A549 (cell line): ENCODE results near the gene UBE2K. TPM values are rescaled to one million over a fixed set of nuclear protein-coding genes. Genes with fewer than 3 reads are reported as not detected.
"Not testable (repeated sequence)": the region's sequence is repeated elsewhere in the genome, so short reads cannot be mapped to it uniquely, and the experiment has no call there.

ENCODE experiments used
- ATAC-seq, 2 experiments: fragments of 200-7000 bp in 1 of 2; fragments of >200 bp in 1 of 2; cut with Nextera tagmentation in 1 of 2; cut with Tn5 transposase in 1 of 2; 3 replicates each; pipeline versions ENCODE4 v1.8.0 to v1.9.1; 2018 to 2020; ENCODE audit warnings: mild to moderate bottlenecking in 1 of 2, moderate library complexity in 1 of 2
- CTCF ChIA-PET: fragments of 300-600 bp; sonication (Branson Sonifier 250); formaldehyde crosslinking; extraction: SDS; loops from one replicate; lab custom pipeline; 2021; ENCODE audit warnings: antibody characterized with exemption, inconsistent platforms; lab: Yijun Ruan, JAX
- POLR2A ChIA-PET: fragments of 350-600 bp; formaldehyde crosslinking; extraction: SDS; loops from one replicate; lab custom pipeline; 2021; ENCODE audit warnings: antibody characterized with exemption, inconsistent platforms; lab: Yijun Ruan, JAX
- DNase-seq, 2 experiments: peaks; one replicate each; pipeline versions ENCODE4 v3.0.0 to v3.0.0-alpha.2; 2011 to 2016; ENCODE audit warnings: low read depth in 1 of 2, low spot score in 1 of 2
- FAIRE-seq: peaks from 2 replicates; lab custom pipeline; 2011; peaks lifted over from hg19 to GRCh38; lab: Jason Lieb, UNC
- H3K27ac ChIP-seq, 2 experiments: fragments of >200 bp; sonication (Bioruptor Twin); formaldehyde crosslinking; 3 replicates each; pipeline ENCODE4 v1.5.1; 2016 to 2017
- H3K4me1 ChIP-seq: fragments of >200 bp; sonication (Bioruptor Twin); formaldehyde crosslinking; 3 replicates; pipeline ENCODE4 v1.6.1; 2016
- H3K4me2 ChIP-seq: fragments of >200 bp; sonication (Bioruptor Twin); formaldehyde crosslinking; 3 replicates; pipeline ENCODE4 v1.6.1; 2016
- H3K4me3 ChIP-seq: fragments of >200 bp; sonication (Bioruptor Twin); formaldehyde crosslinking; 3 replicates; pipeline ENCODE4 v1.5.1; 2016
- H3K9me3 ChIP-seq: fragments of >200 bp; sonication (Bioruptor Twin); formaldehyde crosslinking; 3 replicates; pipeline ENCODE4 v1.6.1; 2016
- BHLHE40 ChIP-seq: IDR thresholded peaks from 2 replicates; pipeline ENCODE4 v1.6.1; 2012; ENCODE audit warnings: low read depth, low read length, inconsistent platforms
- CHD4 ChIP-seq: fragments of 200-600 bp; sonication (generic); IDR thresholded peaks from 2 replicates; pipeline ENCODE4 v1.6.1; 2016; ENCODE audit warnings: antibody characterized with exemption, mild to moderate bottlenecking, borderline replicate concordance
- EHF ChIP-seq: fragments of 250-450 bp; sonication (Bioruptor Pico); IDR thresholded peaks from 2 replicates; pipeline ENCODE4 v1.5.0; 2020; ENCODE audit warnings: mild to moderate bottlenecking
- ESRRA ChIP-seq: fragments of 150-350 bp; IDR thresholded peaks from 2 replicates; pipeline ENCODE4 v1.6.1; 2014; ENCODE audit warnings: mild to moderate bottlenecking, low read length, borderline replicate concordance
- GATA3 ChIP-seq: IDR thresholded peaks from 2 replicates; pipeline ENCODE4 v1.6.1; 2012; ENCODE audit warnings: borderline replicate concordance
- HOXA7 ChIP-seq: fragments of 250-450 bp; sonication (Bioruptor Pico); IDR thresholded peaks from 2 replicates; pipeline ENCODE4 v1.5.0; 2020; ENCODE audit warnings: mild to moderate bottlenecking, moderate library complexity
- HOXB5 ChIP-seq: fragments of 250-450 bp; sonication (Bioruptor Pico); IDR thresholded peaks from 2 replicates; pipeline ENCODE4 v1.5.0; 2020; ENCODE audit warnings: mild to moderate bottlenecking, moderate library complexity
- JUN ChIP-seq, 2 experiments: fragments of >200 bp; sonication (Bioruptor Twin); formaldehyde crosslinking; IDR thresholded peaks; 2 replicates in 1 of 2; 3 replicates in 1 of 2; pipeline ENCODE4 v1.6.1; 2016 to 2017
- KDM1A ChIP-seq: fragments of 200-600 bp; sonication (generic); IDR thresholded peaks from 2 replicates; pipeline ENCODE4 v1.6.1; 2016; ENCODE audit warnings: low read depth, mild to moderate bottlenecking
- KDM5A ChIP-seq: fragments of 200-600 bp; sonication (generic); IDR thresholded peaks from 2 replicates; pipeline ENCODE4 v1.6.1; 2016; ENCODE audit warnings: antibody characterized with exemption, mild to moderate bottlenecking
- NFE2L2 ChIP-seq: fragments of 150-350 bp; conservative IDR thresholded peaks from 2 replicates; pipeline ENCODE4 v1.6.1; 2014; ENCODE audit warnings: low read length
- NPAS2 ChIP-seq: fragments of 250-450 bp; sonication (Bioruptor Pico); IDR thresholded peaks from 2 replicates; pipeline ENCODE4 v1.8.0; 2022; ENCODE audit warnings: mild to moderate bottlenecking, moderate library complexity, borderline replicate concordance
- RARB ChIP-seq: fragments of 250-450 bp; sonication (Bioruptor Pico); IDR thresholded peaks from 2 replicates; pipeline ENCODE4 v1.8.0; 2021; ENCODE audit warnings: mild to moderate bottlenecking, moderate library complexity
- RCOR1 ChIP-seq: fragments of 150-350 bp; IDR thresholded peaks from 2 replicates; pipeline ENCODE4 v1.6.1; 2014; ENCODE audit warnings: antibody characterized with exemption, low read length, low read depth
- RNF2 ChIP-seq: fragments of 200-600 bp; sonication (generic); IDR thresholded peaks from 2 replicates; pipeline ENCODE4 v1.6.1; 2016; ENCODE audit warnings: low read depth, mild to moderate bottlenecking, antibody characterized with exemption, moderate library complexity, borderline replicate concordance
- SMC3 ChIP-seq: fragments of >200 bp; sonication (Bioruptor Twin); formaldehyde crosslinking; IDR thresholded peaks from 3 replicates; pipeline ENCODE4 v1.6.1; 2018; ENCODE audit warnings: inconsistent platforms
- TFCP2L1 ChIP-seq: fragments of 250-450 bp; sonication (Bioruptor Pico); IDR thresholded peaks from 2 replicates; pipeline ENCODE4 v1.5.0; 2021; ENCODE audit warnings: mild to moderate bottlenecking
- ZC3H11A ChIP-seq: fragments of 450-650 bp; IDR thresholded peaks from 2 replicates; pipeline ENCODE4 v1.6.1; 2014; ENCODE audit warnings: antibody characterized with exemption, mild to moderate bottlenecking
- ZFP36 ChIP-seq: fragments of 450-650 bp; IDR thresholded peaks from 2 replicates; pipeline ENCODE4 v1.6.1; 2014; ENCODE audit warnings: borderline replicate concordance; ENCODE audit not compliant: partially characterized antibody
- ZNF302 ChIP-seq: fragments of 250-450 bp; sonication (Bioruptor Pico); IDR thresholded peaks from 2 replicates; pipeline ENCODE4 v1.9.0; 2021; ENCODE audit warnings: inconsistent platforms, mild to moderate bottlenecking, moderate library complexity
- WGBS: methylation state at CpG from one replicate; pipeline ENCODE4 v1.1.6; 2017; ENCODE audit errors: missing lambda C conversion rate; 5-methylcytosine and 5-hydroxymethylcytosine counted together
- polyA plus RNA-seq, 4 experiments: library from polyadenylated mRNA; depleted of rRNA in 3 of 4; stranded (reverse); fragments of >200 nt; fragmentation: RNase III in 1 of 4; extraction: RNeasy Plus Mini Kit Qiagen cat#74134 plus additional on column Dnase treatment in 1 of 4; gene quantifications; 2 replicates in 3 of 4; 3 replicates in 1 of 4; pipeline ENCODE4 v1.2.3, GENCODE V29; 2011 to 2017
- TF ChIP-seq, protein P1 (sequence below): IDR thresholded peaks from 2 replicates; pipeline ENCODE4 v1.6.1; 2012; ENCODE audit warnings: low read depth, borderline replicate concordance
- TF ChIP-seq, protein P2 (sequence below): fragments of >200 bp; sonication (Bioruptor Twin); formaldehyde crosslinking; IDR thresholded peaks from 3 replicates; pipeline ENCODE4 v1.5.1; 2016
- TF ChIP-seq, protein P3 (sequence below): fragments of 450-650 bp; IDR thresholded peaks from 2 replicates; pipeline ENCODE4 v1.6.1; 2014; ENCODE audit warnings: antibody characterized with exemption
- TF ChIP-seq, protein P4 (sequence below): IDR thresholded peaks from 2 replicates; pipeline ENCODE4 v1.6.1; 2012
- TF ChIP-seq, protein P5 (sequence below): IDR thresholded peaks from 2 replicates; pipeline ENCODE4 v1.6.1; 2012
- TF ChIP-seq, protein P6 (sequence below): fragments of >200 bp; sonication (Bioruptor Twin); formaldehyde crosslinking; IDR thresholded peaks from 3 replicates; pipeline ENCODE4 v1.6.1; 2016

Gene UBE2K
- polyA plus RNA-seq, 2 of the 4 experiments (the other 2 are of a cell fraction) = 103 to 130 TPM

DNA sequence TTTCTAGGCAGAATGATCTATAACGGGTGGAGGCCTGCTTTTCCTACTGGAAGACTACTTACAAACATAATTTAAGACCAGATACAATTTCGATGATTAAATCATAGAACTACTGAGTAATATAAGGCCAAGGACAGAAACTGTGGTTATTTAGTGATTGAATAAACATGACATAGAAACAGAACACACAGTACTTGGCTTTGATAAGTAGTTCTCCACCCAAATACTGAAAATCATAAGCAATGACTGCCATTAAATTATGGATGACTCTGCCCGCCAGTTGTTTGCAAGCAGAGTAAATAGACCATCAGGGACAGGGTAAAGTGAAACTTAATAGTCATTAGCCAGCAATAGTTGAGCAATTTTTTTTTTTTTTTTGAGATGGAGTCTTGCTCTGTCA, 42.1 kb upstream of the UBE2K start:
- no peak for ATAC-seq
- CTCF ChIA-PET = no interaction called here
- DNase-seq = peak in 1 of 2 experiments; percentile 11
- Histone ChIP-seq H3K4me1 (peaks cover 7% of the 10 kb centered on the region; the same call in 2 of the 3 replicates), H3K9me3 (no peaks in the 10 kb centered on the region), H3K4me3 (no peak overlapping the region), H3K27ac (peak overlapping the region in 1 of 2 experiments; percentile 52; a peak in 1 of 6 replicates), H3K4me2 (peak overlapping the region; percentile 26; the same call in 1 of the 3 replicates)
- WGBS = 47% methylated on average over 3 of the region's 3 CpGs
- POLR2A ChIA-PET = no interaction called here
- FAIRE-seq = no peak
- TF ChIP-seq, protein P1, sequence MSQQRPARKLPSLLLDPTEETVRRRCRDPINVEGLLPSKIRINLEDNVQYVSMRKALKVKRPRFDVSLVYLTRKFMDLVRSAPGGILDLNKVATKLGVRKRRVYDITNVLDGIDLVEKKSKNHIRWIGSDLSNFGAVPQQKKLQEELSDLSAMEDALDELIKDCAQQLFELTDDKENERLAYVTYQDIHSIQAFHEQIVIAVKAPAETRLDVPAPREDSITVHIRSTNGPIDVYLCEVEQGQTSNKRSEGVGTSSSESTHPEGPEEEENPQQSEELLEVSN = no peak
- TF ChIP-seq TFCP2L1 (CRISPR knock-in tag) = no peak
- no peak for TF ChIP-seq RARB (CRISPR knock-in tag)
- TF ChIP-seq, protein P2, sequence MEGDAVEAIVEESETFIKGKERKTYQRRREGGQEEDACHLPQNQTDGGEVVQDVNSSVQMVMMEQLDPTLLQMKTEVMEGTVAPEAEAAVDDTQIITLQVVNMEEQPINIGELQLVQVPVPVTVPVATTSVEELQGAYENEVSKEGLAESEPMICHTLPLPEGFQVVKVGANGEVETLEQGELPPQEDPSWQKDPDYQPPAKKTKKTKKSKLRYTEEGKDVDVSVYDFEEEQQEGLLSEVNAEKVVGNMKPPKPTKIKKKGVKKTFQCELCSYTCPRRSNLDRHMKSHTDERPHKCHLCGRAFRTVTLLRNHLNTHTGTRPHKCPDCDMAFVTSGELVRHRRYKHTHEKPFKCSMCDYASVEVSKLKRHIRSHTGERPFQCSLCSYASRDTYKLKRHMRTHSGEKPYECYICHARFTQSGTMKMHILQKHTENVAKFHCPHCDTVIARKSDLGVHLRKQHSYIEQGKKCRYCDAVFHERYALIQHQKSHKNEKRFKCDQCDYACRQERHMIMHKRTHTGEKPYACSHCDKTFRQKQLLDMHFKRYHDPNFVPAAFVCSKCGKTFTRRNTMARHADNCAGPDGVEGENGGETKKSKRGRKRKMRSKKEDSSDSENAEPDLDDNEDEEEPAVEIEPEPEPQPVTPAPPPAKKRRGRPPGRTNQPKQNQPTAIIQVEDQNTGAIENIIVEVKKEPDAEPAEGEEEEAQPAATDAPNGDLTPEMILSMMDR = no peak
- TF ChIP-seq NFE2L2 = no peak
- TF ChIP-seq, protein P3, sequence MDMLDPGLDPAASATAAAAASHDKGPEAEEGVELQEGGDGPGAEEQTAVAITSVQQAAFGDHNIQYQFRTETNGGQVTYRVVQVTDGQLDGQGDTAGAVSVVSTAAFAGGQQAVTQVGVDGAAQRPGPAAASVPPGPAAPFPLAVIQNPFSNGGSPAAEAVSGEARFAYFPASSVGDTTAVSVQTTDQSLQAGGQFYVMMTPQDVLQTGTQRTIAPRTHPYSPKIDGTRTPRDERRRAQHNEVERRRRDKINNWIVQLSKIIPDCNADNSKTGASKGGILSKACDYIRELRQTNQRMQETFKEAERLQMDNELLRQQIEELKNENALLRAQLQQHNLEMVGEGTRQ = no peak
- no peak for TF ChIP-seq KDM5A
- TF ChIP-seq ZC3H11A = no peak
- no peak for TF ChIP-seq RCOR1
- no peak for TF ChIP-seq JUN (IDR thresholded peaks at IDR 0.05)
- no peak for TF ChIP-seq SMC3
- TF ChIP-seq RNF2 = no peak
- TF ChIP-seq, protein P4, sequence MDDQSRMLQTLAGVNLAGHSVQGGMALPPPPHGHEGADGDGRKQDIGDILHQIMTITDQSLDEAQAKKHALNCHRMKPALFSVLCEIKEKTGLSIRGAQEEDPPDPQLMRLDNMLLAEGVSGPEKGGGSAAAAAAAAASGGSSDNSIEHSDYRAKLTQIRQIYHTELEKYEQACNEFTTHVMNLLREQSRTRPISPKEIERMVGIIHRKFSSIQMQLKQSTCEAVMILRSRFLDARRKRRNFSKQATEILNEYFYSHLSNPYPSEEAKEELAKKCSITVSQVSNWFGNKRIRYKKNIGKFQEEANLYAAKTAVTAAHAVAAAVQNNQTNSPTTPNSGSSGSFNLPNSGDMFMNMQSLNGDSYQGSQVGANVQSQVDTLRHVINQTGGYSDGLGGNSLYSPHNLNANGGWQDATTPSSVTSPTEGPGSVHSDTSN = no peak
- TF ChIP-seq ZFP36 = no peak
- TF ChIP-seq NPAS2 (CRISPR knock-in tag) = no peak
- no peak for TF ChIP-seq EHF (CRISPR knock-in tag)
- no peak for TF ChIP-seq KDM1A
- TF ChIP-seq HOXB5 (CRISPR knock-in tag) = no peak
- TF ChIP-seq, all 56 proteins: peak for 0

DNA sequence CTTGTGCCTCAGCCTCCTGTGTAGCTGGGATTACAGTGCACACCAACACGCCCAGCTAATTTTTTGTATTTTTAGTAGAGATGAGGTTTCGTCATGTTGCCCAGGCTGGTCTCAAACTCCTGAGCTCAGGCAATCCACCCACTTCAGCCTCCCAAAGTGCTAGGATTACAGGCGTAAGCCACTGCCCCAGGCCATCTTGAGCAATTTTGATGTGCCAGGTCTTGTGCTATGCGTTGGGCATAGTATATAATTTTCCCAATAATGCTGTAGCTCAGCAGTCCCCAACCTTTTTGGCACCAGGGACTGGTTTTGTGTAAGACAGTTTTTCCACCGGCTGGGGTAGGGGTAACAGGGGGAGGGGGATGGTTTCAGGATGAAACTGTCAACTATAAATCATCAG, 41.3 kb upstream of the UBE2K start:
- WGBS = 98% methylated on average over 5 of the region's 5 CpGs
- H3K4me2 ChIP-seq, H3K9me3 ChIP-seq, POLR2A ChIA-PET, ATAC-seq, H3K27ac ChIP-seq, H3K4me3 ChIP-seq, DNase-seq, H3K4me1 ChIP-seq, FAIRE-seq: not testable (repeated sequence)
- CTCF ChIA-PET = interaction anchor here (1.4 kb wide), 1 partner anchor 12 kb away, joined by 3 read pairs; no protein-coding TSS in a partner anchor

DNA sequence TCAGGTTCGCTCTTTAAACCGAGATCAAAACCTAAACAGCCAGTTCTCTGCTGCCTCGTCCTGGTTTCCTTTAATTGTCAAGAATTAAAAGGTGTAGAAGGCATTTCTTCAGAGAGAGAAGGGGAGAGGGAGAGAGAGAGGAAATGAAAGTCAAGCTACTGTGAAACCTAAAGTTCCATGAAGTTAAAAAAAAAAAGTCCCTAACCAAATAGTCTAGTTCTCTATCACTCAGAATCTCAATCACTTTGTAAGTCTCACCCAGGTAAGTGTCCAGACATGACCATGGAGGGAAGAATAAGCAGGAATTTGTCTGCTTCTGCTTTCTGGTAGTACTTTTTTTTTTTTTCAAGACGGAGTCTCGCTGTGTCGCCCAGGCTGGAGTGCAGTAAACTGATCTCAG, 40.5 kb upstream of the UBE2K start:
- no peaks in the 10 kb centered on the region for H3K9me3 ChIP-seq
- H3K4me2 ChIP-seq = no peak overlapping the region
- ChIA-PET POLR2A (no interaction called here), CTCF (interaction anchor here (1.4 kb wide), 1 partner anchor 13 kb away, joined by 3 read pairs; no protein-coding TSS in a partner anchor)
- ATAC-seq = no peak
- no peak for DNase-seq
- no peak overlapping the region; a peak in 1 of 6 replicates for H3K27ac ChIP-seq
- peaks cover 7% of the 10 kb centered on the region; the same call in 2 of the 3 replicates for H3K4me1 ChIP-seq
- TF ChIP-seq HOXA7 (no peak), CHD4 (no peak), BHLHE40 (no peak), GATA3 (no peak), ESRRA (no peak), ZNF302 (CRISPR knock-in tag) (no peak)
- TF ChIP-seq, protein P5, sequence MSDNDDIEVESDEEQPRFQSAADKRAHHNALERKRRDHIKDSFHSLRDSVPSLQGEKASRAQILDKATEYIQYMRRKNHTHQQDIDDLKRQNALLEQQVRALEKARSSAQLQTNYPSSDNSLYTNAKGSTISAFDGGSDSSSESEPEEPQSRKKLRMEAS = no peak
- TF ChIP-seq, protein P4 = no peak
- TF ChIP-seq, protein P6, sequence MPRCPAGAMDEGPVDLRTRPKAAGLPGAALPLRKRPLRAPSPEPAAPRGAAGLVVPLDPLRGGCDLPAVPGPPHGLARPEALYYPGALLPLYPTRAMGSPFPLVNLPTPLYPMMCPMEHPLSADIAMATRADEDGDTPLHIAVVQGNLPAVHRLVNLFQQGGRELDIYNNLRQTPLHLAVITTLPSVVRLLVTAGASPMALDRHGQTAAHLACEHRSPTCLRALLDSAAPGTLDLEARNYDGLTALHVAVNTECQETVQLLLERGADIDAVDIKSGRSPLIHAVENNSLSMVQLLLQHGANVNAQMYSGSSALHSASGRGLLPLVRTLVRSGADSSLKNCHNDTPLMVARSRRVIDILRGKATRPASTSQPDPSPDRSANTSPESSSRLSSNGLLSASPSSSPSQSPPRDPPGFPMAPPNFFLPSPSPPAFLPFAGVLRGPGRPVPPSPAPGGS = no peak
- WGBS = 96% methylated on average over 6 of the region's 6 CpGs
- no peak overlapping the region for H3K4me3 ChIP-seq
- no peak for FAIRE-seq
